Fibroblast of lung (primary cell): Measurements from ENCODE around the gene NLRP1. TPM values are rescaled to one million over a fixed set of nuclear protein-coding genes. Genes with fewer than 3 reads are reported as not detected.
A peak's percentile ranks its signal among the peaks of the same experiment; 100 is the strongest.

Source experiments
- DNase-seq, 2 donors: peaks; one replicate each; pipeline versions ENCODE4 v3.0.0 to v3.0.0-alpha.2; 2010; ENCODE audit warnings: low read depth in 2 of 2
- H2AFZ ChIP-seq: 2 replicates; pipeline ENCODE4 v1.5.1; 2012; ENCODE audit warnings: low read length, control low read depth, inconsistent platforms
- H3K27ac ChIP-seq: 2 replicates; pipeline ENCODE4 v1.5.1; 2011; ENCODE audit warnings: low read length, control low read depth; ENCODE audit not compliant: insufficient read depth
- H3K27me3 ChIP-seq: 2 replicates; pipeline ENCODE4 v1.5.1; 2011; ENCODE audit warnings: mild to moderate bottlenecking, low read length; ENCODE audit not compliant: control insufficient read depth, insufficient read depth
- H3K36me3 ChIP-seq: 2 replicates; pipeline ENCODE4 v1.5.1; 2011; ENCODE audit warnings: low read length; ENCODE audit not compliant: control insufficient read depth, insufficient read depth
- H3K4me1 ChIP-seq: 2 replicates; pipeline ENCODE4 v1.5.1; 2011; ENCODE audit warnings: low read length; ENCODE audit not compliant: control insufficient read depth, insufficient read depth; ENCODE audit errors: extremely low read depth
- H3K4me2 ChIP-seq: 2 replicates; pipeline ENCODE4 v1.5.1; 2011; ENCODE audit warnings: low read length, control low read depth; ENCODE audit not compliant: insufficient read depth; ENCODE audit errors: extremely low read depth
- H3K4me3 ChIP-seq, 4 experiments: fragments of 200-600 bp in 1 of 4; sonication (generic) in 1 of 4; replicated peaks in 1 of 4; 2 replicates each; pipeline ENCODE4 v1.5.1; 2011 to 2016; ENCODE audit warnings: low read length in 4 of 4, low read depth in 3 of 4, mild to moderate bottlenecking in 3 of 4, control low read depth in 2 of 4, inconsistent platforms in 1 of 4, mixed read lengths in 1 of 4; ENCODE audit not compliant: insufficient read depth in 1 of 4; ENCODE audit errors: control extremely low read depth in 1 of 4
- H3K79me2 ChIP-seq: 2 replicates; pipeline ENCODE4 v1.5.1; 2012; ENCODE audit warnings: mild to moderate bottlenecking, low read length, inconsistent platforms; ENCODE audit not compliant: control insufficient read depth, insufficient read depth
- H3K9ac ChIP-seq: 2 replicates; pipeline ENCODE4 v1.5.1; 2011; ENCODE audit warnings: mild to moderate bottlenecking, low read length, control low read depth; ENCODE audit not compliant: insufficient read depth
- H3K9me3 ChIP-seq: 2 replicates; pipeline ENCODE4 v1.5.1; 2012; ENCODE audit warnings: low read depth, low read length; ENCODE audit not compliant: control insufficient read depth, insufficient read depth
- H4K20me1 ChIP-seq: 2 replicates; pipeline ENCODE4 v1.5.1; 2011; ENCODE audit warnings: low read length; ENCODE audit not compliant: control insufficient read depth, insufficient read depth; ENCODE audit errors: extremely low read depth
- CTCF ChIP-seq, 2 donors: IDR thresholded peaks in 1 of 2; conservative IDR thresholded peaks in 1 of 2; 1 replicate in 1 of 2; 2 replicates in 1 of 2; pipeline ENCODE4 v1.5.1; 2011 to 2012; ENCODE audit warnings: low read length in 2 of 2, control low read depth in 1 of 2, inconsistent platforms in 1 of 2, low read depth in 1 of 2, mild to moderate bottlenecking in 1 of 2
- EZH2 ChIP-seq: IDR thresholded peaks from 2 replicates; pipeline ENCODE4 v1.5.1; 2012; ENCODE audit warnings: low read length, control low read depth, mild to moderate bottlenecking; ENCODE audit errors: missing control alignments
- polyA plus RNA-seq, 2 donors: library from polyadenylated mRNA; depleted of rRNA in 1 of 2; stranded (reverse) in 1 of 2; unstranded in 1 of 2; fragments of >200 nt; gene quantifications; 2 replicates each; pipeline ENCODE4 v1.2.1, GENCODE V29; 2011 to 2012; ENCODE audit warnings: missing spikeins in 1 of 2
- total RNA-seq: library from RNA; depleted of rRNA; stranded (reverse); fragments of >200 nt; gene quantifications from 2 replicates; pipeline ENCODE4 v1.2.1, GENCODE V29; 2014

Gene NLRP1
- total and polyA plus RNA-seq, 2 donors (not counting 1 experiment from before 2014, with no cell fraction given): 22.1 to 23.1 TPM

- TF ChIP-seq CTCF (conservative IDR thresholded peaks at IDR 0.05 in 1 of 2, IDR thresholded peaks at IDR 0.05 in 1 of 2; ENCODE audit: low read depth in 1 of 2, low read length in 2 of 2): no peak
- TF ChIP-seq EZH2: no peak
- Histone ChIP-seq H3K4me3 (no peak overlapping the region), H3K4me1 (no peaks in the 10 kb centered on the region), H3K9me3 (no peaks in the 10 kb centered on the region), H4K20me1 (no peaks in the 10 kb centered on the region), H3K79me2 (no peaks in the 10 kb centered on the region), H3K27me3 (no peaks in the 10 kb centered on the region), H3K4me2 (no peak overlapping the region), H3K27ac (no peak overlapping the region), H2AFZ (no peak overlapping the region), H3K36me3 (peaks cover 13% of the 10 kb centered on the region), H3K9ac (no peak overlapping the region)
- DNase-seq: no peak
Observed at GRCh38 chr17:5535436-5535835, 48.9 kb downstream of the NLRP1 start.

DNA sequence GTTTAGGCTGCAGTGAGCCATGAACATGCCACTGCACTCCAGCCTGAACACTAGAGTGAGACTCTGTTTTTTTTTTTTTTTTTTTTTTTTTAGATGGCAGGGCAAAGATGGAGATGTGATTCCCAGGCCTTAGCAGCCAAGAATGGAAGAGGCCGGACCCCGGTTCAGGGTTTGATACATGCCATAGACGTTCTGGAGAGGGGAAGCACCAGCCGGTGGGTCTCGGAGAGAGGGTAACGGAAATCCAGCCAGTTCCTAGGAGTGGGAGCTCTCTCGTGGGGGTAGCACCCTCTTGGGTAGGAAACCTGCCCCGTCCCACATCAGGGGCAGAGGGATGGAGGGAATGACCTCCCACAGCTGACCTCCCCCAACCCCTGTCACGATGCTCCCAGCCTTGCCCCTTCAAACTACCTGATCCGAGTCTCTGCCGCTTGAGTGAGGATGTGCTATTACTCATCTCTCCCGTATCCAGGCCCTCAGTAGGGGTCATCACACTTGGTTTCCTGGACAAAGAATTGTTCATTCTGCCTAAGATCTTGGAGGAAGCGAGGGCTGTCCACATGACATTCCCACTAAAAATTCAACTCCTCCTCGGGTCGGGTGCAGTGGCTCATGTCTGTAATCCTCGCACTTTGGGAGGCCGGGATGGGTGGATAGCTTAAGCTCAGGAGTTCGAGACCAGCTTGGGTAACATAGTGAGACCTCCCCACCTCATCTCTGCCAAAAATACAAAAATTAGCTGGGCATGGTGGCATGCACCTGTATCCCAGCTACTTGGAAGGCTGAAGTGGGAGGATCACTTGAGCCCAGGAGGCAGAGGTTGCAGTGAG, 50.6 kb downstream of the NLRP1 start:
- H3K27ac ChIP-seq: no peak overlapping the region

DNA sequence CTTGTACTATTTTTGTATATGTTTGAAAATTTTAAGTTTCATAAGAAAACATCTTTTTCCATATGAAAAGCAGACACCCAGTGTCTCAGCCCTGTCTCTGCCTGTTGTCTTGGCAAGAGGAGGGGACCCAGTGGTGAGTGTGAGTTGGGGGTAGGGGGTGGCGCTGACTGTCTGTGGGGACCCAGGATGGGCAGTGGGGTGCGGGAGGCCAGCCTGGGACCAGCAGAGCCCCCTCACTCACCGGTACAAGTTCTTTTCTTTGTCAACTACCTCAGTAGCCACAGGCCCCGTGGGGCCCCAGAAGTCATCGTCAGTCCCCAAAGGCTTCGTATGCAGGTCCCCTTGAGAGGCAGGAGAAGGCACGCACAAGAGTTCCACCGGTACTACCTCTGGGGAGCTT, 51.7 kb downstream of the NLRP1 start:
- Histone ChIP-seq H3K9me3 (no peaks in the 10 kb centered on the region), H3K4me1 (peaks cover under 1% of the 10 kb centered on the region), H3K4me3 (no peak overlapping the region), H3K27me3 (no peaks in the 10 kb centered on the region), H3K4me2 (no peak overlapping the region), H3K27ac (no peak overlapping the region), H2AFZ (no peak overlapping the region), H3K36me3 (peaks cover 12% of the 10 kb centered on the region), H4K20me1 (no peaks in the 10 kb centered on the region), H3K79me2 (no peaks in the 10 kb centered on the region), H3K9ac (no peak overlapping the region)
- no peak for TF ChIP-seq EZH2
- TF ChIP-seq CTCF (conservative IDR thresholded peaks at IDR 0.05 in 1 of 2, IDR thresholded peaks at IDR 0.05 in 1 of 2; ENCODE audit: low read depth in 1 of 2, low read length in 2 of 2): no peak
- DNase-seq: no peak

More for the DNA sequence above, 50.6 kb downstream of the NLRP1 start:
- H3K9ac ChIP-seq: no peak overlapping the region
- H2AFZ ChIP-seq: no peak overlapping the region
- H3K4me3 ChIP-seq: no peak overlapping the region
- H4K20me1 ChIP-seq: no peaks in the 10 kb centered on the region
- H3K36me3 ChIP-seq: peaks cover 13% of the 10 kb centered on the region
- no peaks in the 10 kb centered on the region for H3K27me3 ChIP-seq
- no peak overlapping the region for H3K4me2 ChIP-seq
- no peaks in the 10 kb centered on the region for H3K4me1 ChIP-seq
- no peak for TF ChIP-seq CTCF (conservative IDR thresholded peaks at IDR 0.05 in 1 of 2, IDR thresholded peaks at IDR 0.05 in 1 of 2; ENCODE audit: low read depth in 1 of 2, low read length in 2 of 2)
- TF ChIP-seq EZH2: no peak
- H3K9me3 ChIP-seq: no peaks in the 10 kb centered on the region
- no peaks in the 10 kb centered on the region for H3K79me2 ChIP-seq
- peak in 1 of 2 donors; percentile 36 for DNase-seq
